Esophagus squamous epithelium (tissue), 4 donors: ENCODE measurements around the gene TMEM267.
"Not testable (repeated sequence)": the region's sequence is repeated elsewhere in the genome, so short reads cannot be mapped to it uniquely, and the experiment has no call there.

Source experiments
- POLR2A ChIP-seq, 4 donors: fragments of 450-650 bp; IDR thresholded peaks; one replicate each; pipeline ENCODE4 v1.6.1; 2017; ENCODE audit warnings: antibody characterized with exemption in 4 of 4, mild to moderate bottlenecking in 4 of 4, moderate library complexity in 3 of 4
- TF ChIP-seq, protein P1 (sequence below), 6 experiments: fragments of 450-650 bp in 4 of 6; fragments of 200-600 bp in 2 of 6; sonication (generic) in 2 of 6; IDR thresholded peaks; one replicate each; pipeline ENCODE4 v1.5.1; 2016 to 2019; ENCODE audit warnings: antibody characterized with exemption in 6 of 6, mild to moderate bottlenecking in 4 of 6, moderate library complexity in 4 of 6

DNA sequence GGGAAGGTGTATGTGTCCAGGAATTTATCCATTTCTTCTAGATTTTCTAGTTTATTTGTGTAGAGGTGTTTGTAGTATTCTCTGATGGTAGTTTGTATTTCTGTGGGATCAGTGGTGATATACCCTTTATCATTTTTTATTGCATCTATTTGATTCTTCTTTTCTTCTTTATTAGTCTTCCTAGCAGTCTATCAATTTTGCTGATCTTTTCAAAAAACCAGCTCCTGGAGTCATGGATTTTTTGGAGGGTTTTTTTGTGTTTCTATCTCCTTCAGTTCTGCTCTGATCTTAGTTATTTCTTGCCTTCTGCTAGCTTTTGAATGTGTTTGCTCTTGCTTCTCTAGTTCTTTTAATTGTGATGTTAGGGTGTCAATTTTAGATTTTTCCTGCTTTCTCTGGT is 42.1 kb downstream of the TMEM267 start:
- TF ChIP-seq, protein P1, sequence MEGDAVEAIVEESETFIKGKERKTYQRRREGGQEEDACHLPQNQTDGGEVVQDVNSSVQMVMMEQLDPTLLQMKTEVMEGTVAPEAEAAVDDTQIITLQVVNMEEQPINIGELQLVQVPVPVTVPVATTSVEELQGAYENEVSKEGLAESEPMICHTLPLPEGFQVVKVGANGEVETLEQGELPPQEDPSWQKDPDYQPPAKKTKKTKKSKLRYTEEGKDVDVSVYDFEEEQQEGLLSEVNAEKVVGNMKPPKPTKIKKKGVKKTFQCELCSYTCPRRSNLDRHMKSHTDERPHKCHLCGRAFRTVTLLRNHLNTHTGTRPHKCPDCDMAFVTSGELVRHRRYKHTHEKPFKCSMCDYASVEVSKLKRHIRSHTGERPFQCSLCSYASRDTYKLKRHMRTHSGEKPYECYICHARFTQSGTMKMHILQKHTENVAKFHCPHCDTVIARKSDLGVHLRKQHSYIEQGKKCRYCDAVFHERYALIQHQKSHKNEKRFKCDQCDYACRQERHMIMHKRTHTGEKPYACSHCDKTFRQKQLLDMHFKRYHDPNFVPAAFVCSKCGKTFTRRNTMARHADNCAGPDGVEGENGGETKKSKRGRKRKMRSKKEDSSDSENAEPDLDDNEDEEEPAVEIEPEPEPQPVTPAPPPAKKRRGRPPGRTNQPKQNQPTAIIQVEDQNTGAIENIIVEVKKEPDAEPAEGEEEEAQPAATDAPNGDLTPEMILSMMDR (IDR thresholded peaks at IDR 0.05), result not testable (repeated sequence)
- TF ChIP-seq POLR2A (IDR thresholded peaks at IDR 0.05), result not testable (repeated sequence)
